A549 (cell line): ENCODE results near the gene ALG14.

Experiments
- CEBPB ChIP-seq, 2 experiments: fragments of >200 bp in 1 of 2; sonication (Bioruptor Twin) in 1 of 2; formaldehyde crosslinking in 1 of 2; IDR thresholded peaks; 2 replicates each; pipeline ENCODE4 v1.6.1; 2012 to 2016
- ESRRA ChIP-seq: fragments of 150-350 bp; IDR thresholded peaks from 2 replicates; pipeline ENCODE4 v1.6.1; 2014; ENCODE audit warnings: mild to moderate bottlenecking, low read length, borderline replicate concordance
- GATA3 ChIP-seq: IDR thresholded peaks from 2 replicates; pipeline ENCODE4 v1.6.1; 2012; ENCODE audit warnings: borderline replicate concordance
- JUN ChIP-seq, 2 experiments: fragments of >200 bp; sonication (Bioruptor Twin); formaldehyde crosslinking; IDR thresholded peaks; 2 replicates in 1 of 2; 3 replicates in 1 of 2; pipeline ENCODE4 v1.6.1; 2016 to 2017
- RAD21 ChIP-seq, 2 experiments: fragments of >200 bp in 1 of 2; sonication (Bioruptor Twin) in 1 of 2; formaldehyde crosslinking in 1 of 2; IDR thresholded peaks in 1 of 2; conservative IDR thresholded peaks in 1 of 2; 2 replicates in 1 of 2; 3 replicates in 1 of 2; pipeline ENCODE4 v1.6.1; 2012 to 2018; ENCODE audit warnings: inconsistent platforms in 1 of 2
- TF ChIP-seq, protein P1 (sequence below): fragments of >200 bp; sonication (Bioruptor Twin); formaldehyde crosslinking; IDR thresholded peaks from 3 replicates; pipeline ENCODE4 v1.5.1; 2016
- TF ChIP-seq, protein P2 (sequence below): fragments of 250-450 bp; sonication (Bioruptor Pico); IDR thresholded peaks from 2 replicates; pipeline ENCODE4 v1.5.0; 2021; ENCODE audit warnings: mild to moderate bottlenecking, moderate library complexity, borderline replicate concordance

DNA sequence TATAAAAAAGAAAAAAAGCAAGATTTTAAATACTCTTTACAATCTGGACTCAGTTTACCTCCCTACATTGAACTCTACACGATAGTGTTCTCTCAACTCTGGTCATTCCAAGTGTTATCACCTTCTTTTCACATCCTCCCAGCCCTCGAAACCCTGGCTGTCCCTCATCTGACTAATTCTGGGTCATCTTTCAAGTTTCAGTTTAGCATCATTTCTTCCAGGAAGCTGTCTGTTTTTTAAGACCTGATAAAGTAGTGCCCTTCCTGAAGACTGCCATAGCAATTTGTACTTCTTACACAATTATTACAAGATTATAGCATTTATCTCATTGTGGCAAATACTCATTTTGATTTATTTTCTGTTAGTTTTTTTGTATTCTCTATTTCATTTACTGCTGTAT, 1.2 kb downstream of the ALG14 start:
- TF ChIP-seq, protein P1, sequence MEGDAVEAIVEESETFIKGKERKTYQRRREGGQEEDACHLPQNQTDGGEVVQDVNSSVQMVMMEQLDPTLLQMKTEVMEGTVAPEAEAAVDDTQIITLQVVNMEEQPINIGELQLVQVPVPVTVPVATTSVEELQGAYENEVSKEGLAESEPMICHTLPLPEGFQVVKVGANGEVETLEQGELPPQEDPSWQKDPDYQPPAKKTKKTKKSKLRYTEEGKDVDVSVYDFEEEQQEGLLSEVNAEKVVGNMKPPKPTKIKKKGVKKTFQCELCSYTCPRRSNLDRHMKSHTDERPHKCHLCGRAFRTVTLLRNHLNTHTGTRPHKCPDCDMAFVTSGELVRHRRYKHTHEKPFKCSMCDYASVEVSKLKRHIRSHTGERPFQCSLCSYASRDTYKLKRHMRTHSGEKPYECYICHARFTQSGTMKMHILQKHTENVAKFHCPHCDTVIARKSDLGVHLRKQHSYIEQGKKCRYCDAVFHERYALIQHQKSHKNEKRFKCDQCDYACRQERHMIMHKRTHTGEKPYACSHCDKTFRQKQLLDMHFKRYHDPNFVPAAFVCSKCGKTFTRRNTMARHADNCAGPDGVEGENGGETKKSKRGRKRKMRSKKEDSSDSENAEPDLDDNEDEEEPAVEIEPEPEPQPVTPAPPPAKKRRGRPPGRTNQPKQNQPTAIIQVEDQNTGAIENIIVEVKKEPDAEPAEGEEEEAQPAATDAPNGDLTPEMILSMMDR, result no peak
- TF ChIP-seq GATA3, result no peak
- no peak for TF ChIP-seq RAD21 (conservative IDR thresholded peaks at IDR 0.05 in 1 of 2, IDR thresholded peaks at IDR 0.05 in 1 of 2)
- TF ChIP-seq, protein P2, sequence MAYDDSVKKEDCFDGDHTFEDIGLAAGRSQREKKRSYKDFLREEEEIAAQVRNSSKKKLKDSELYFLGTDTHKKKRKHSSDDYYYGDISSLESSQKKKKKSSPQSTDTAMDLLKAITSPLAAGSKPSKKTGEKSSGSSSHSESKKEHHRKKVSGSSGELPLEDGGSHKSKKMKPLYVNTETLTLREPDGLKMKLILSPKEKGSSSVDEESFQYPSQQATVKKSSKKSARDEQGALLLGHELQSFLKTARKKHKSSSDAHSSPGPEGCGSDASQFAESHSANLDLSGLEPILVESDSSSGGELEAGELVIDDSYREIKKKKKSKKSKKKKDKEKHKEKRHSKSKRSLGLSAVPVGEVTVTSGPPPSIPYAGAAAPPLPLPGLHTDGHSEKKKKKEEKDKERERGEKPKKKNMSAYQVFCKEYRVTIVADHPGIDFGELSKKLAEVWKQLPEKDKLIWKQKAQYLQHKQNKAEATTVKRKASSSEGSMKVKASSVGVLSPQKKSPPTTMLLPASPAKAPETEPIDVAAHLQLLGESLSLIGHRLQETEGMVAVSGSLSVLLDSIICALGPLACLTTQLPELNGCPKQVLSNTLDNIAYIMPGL (CRISPR knock-in tag), result no peak
- TF ChIP-seq JUN (IDR thresholded peaks at IDR 0.05), result no peak
- TF ChIP-seq CEBPB (IDR thresholded peaks at IDR 0.05), result no peak
- no peak for TF ChIP-seq ESRRA
